D721Med (cell line): ENCODE results near the gene RPP21.

ENCODE experiments used
- DNase-seq: peaks from one replicate; pipeline ENCODE4 v3.0.0; 2011; ENCODE audit warnings: low spot score; ENCODE audit not compliant: insufficient read length
- FAIRE-seq: peaks from 2 replicates; lab custom pipeline; 2011; peaks lifted over from hg19 to GRCh38; lab: Jason Lieb, UNC
- CTCF ChIP-seq: IDR thresholded peaks from 2 replicates; pipeline ENCODE4 v1.5.1; 2012; ENCODE audit warnings: mild to moderate bottlenecking, control low read depth; ENCODE audit not compliant: insufficient read depth; ENCODE audit errors: missing control alignments

RPP21 gene

GRCh38 chr6:30378290-30378937, 33.5 kb downstream of the RPP21 start:
- DNase-seq (no peak), FAIRE-seq (no peak)
- no peak for TF ChIP-seq CTCF

GRCh38 chr6:30380464-30380863, 35.5 kb downstream of the RPP21 start:
- no peak for TF ChIP-seq CTCF
- FAIRE-seq, result no peak

GRCh38 chr6:30386166-30386565, 41.2 kb downstream of the RPP21 start:
- no peak for TF ChIP-seq CTCF
- DNase-seq, result no peak
- no peak for FAIRE-seq

More at GRCh38 chr6:30380464-30380863, 35.5 kb downstream of the RPP21 start:
- DNase-seq, result no peak

GRCh38 chr6:30391240-30391639, 46.3 kb downstream of the RPP21 start:
- DNase-seq, result no peak
- FAIRE-seq, result no peak
- TF ChIP-seq CTCF, result no peak

GRCh38 chr6:30394139-30394538, 49.2 kb downstream of the RPP21 start:
- no peak for TF ChIP-seq CTCF
- DNase-seq, result no peak
- FAIRE-seq, result no peak
